ENCODE data around the gene SYTL2. TPM values are rescaled to one million over a fixed set of nuclear protein-coding genes. Genes with fewer than 3 reads are reported as not detected.

The SYTL2 gene
- total RNA-seq, 1 experiment from 2014 or later, result 57.1 TPM

DNA sequence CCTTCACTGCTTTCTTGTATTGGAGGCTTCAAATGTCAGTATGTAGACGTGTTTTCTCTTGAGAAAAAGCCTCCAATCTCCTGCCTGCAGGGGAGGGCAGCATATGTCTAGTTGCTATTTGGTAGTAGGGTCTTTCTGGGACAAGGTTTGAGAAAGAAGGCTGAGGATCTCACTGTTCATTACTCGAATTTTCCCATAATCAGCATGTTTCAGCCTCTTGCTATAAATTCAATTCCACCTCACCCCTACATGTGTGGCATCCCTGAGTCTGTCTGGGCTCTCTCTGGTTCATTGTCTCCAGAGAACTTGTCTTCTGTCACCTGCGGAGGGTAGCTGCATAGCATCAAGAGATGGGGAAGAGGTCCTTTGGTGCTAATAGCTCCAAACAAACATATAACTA lies 24.8 kb upstream of the SYTL2 start:
- Histone ChIP-seq H3K4me2 (ENCODE audit: low read length) (no peak overlapping the region), H3F3A (ENCODE audit: low read length, unreplicated experiment) (peaks cover 7% of the 10 kb centered on the region), H3K9me2 (replicated peaks; ENCODE audit: low read length) (no peaks in the 10 kb centered on the region), H4K20me1 (ENCODE audit: low read length) (no peaks in the 10 kb centered on the region), H3K9ac (ENCODE audit: low read length) (no peak overlapping the region), H3K36me3 (ENCODE audit: low read depth, low read length) (no peaks in the 10 kb centered on the region), H3K79me2 (ENCODE audit: low read length) (no peaks in the 10 kb centered on the region), H2AFZ (ENCODE audit: low read length) (no peak overlapping the region), H3K9me3 (ENCODE audit: low read length) (no peaks in the 10 kb centered on the region), H3K4me1 (ENCODE audit: insufficient read depth, low read length) (peaks cover 17% of the 10 kb centered on the region), H3K27ac (ENCODE audit: low read length) (no peak overlapping the region), H3K4me3 (ENCODE audit: low read length) (no peak overlapping the region), H3K27me3 (ENCODE audit: low read length) (no peaks in the 10 kb centered on the region)
- no peak for TF ChIP-seq EZH2phosphoT487 (IDR thresholded peaks at IDR 0.05; ENCODE audit: borderline replicate concordance, low read length)
- intact Hi-C loops (cut with micrococcal nuclease), result no loop called here
- CTCF ChIA-PET, result no interaction called here
- DNase-seq, result no peak
- no peak for ATAC-seq
- POLR2A ChIA-PET (ENCODE audit: unreplicated experiment), result no interaction called here
- BruUV-seq (replicated peaks), result no TSS peak

DNA sequence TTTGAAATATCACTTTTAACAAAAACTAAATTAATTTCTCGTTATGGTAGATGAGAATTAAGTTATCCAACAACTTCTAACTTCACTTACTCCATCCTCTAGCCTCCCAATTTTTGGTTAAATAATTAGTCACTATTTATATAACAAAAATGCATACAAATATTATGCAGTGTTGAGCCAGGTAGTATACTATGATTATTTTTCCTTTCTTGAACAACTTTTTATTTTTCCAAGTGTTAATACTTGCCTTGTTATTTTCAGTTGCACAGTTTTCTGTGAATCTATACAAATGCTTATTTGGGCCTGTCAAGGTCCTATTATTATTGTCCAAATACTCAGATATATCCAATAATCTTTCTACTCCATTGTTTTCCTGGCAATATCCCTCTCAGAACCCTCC lies 24.3 kb upstream of the SYTL2 start:
- POLR2A ChIA-PET (ENCODE audit: unreplicated experiment), result no interaction called here
- H4K20me1 ChIP-seq (ENCODE audit: low read length), result no peaks in the 10 kb centered on the region
- no peak overlapping the region for H3K4me3 ChIP-seq (ENCODE audit: low read length)
- BruUV-seq (replicated peaks), result no TSS peak
- H3K9ac ChIP-seq (ENCODE audit: low read length), result no peak overlapping the region
- ATAC-seq, result no peak
- no peak for DNase-seq
- no peaks in the 10 kb centered on the region for H3K9me2 ChIP-seq (replicated peaks; ENCODE audit: low read length)
- intact Hi-C loops (cut with micrococcal nuclease), result no loop called here
- no peaks in the 10 kb centered on the region for H3K36me3 ChIP-seq (ENCODE audit: low read depth, low read length)
- H3K79me2 ChIP-seq (ENCODE audit: low read length), result no peaks in the 10 kb centered on the region
- no peaks in the 10 kb centered on the region for H3K9me3 ChIP-seq (ENCODE audit: low read length)
- H3F3A ChIP-seq (ENCODE audit: low read length, unreplicated experiment), result peaks cover 9% of the 10 kb centered on the region
- no peaks in the 10 kb centered on the region for H3K27me3 ChIP-seq (ENCODE audit: low read length)
- H3K4me2 ChIP-seq (ENCODE audit: low read length), result no peak overlapping the region
- CTCF ChIA-PET, result no interaction called here
- TF ChIP-seq, protein P1, sequence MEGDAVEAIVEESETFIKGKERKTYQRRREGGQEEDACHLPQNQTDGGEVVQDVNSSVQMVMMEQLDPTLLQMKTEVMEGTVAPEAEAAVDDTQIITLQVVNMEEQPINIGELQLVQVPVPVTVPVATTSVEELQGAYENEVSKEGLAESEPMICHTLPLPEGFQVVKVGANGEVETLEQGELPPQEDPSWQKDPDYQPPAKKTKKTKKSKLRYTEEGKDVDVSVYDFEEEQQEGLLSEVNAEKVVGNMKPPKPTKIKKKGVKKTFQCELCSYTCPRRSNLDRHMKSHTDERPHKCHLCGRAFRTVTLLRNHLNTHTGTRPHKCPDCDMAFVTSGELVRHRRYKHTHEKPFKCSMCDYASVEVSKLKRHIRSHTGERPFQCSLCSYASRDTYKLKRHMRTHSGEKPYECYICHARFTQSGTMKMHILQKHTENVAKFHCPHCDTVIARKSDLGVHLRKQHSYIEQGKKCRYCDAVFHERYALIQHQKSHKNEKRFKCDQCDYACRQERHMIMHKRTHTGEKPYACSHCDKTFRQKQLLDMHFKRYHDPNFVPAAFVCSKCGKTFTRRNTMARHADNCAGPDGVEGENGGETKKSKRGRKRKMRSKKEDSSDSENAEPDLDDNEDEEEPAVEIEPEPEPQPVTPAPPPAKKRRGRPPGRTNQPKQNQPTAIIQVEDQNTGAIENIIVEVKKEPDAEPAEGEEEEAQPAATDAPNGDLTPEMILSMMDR (conservative IDR thresholded peaks at IDR 0.05; ENCODE audit: low read depth, low read length), result no peak
- no peak for TF ChIP-seq EZH2 (IDR thresholded peaks at IDR 0.05; ENCODE audit: low read length, unreplicated experiment)
- TF ChIP-seq EZH2phosphoT487 (IDR thresholded peaks at IDR 0.05; ENCODE audit: borderline replicate concordance, low read length), result no peak
- peaks cover 22% of the 10 kb centered on the region for H3K4me1 ChIP-seq (ENCODE audit: insufficient read depth, low read length)
- H3K27ac ChIP-seq (ENCODE audit: low read length), result no peak overlapping the region
- H2AFZ ChIP-seq (ENCODE audit: low read length), result no peak overlapping the region

DNA sequence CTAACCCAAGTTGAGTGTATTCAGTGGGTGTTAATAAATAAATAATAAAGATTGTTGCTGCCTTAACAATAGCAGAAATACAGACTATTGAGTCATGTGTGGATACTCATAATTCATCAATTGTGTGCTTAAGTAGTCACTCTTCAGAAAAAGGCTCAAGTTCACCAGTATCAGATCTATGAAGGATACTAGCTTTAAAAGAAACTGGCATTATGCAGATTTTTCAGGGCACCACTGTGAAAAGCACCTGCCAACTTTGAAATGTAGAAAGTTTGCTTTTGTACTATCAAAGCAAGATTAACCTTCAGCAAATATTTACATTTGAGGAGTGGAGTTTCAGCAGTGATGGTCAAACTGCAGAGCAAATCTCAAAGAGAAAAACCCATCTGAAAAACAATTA lies 20.1 kb upstream of the SYTL2 start:
- H3F3A ChIP-seq (ENCODE audit: low read length, unreplicated experiment), result peaks cover 25% of the 10 kb centered on the region
- peak; percentile 92 for DNase-seq
- peak overlapping the region; percentile 96 for H3K27ac ChIP-seq (ENCODE audit: low read length)
- peak overlapping the region; percentile 62 for H3K4me2 ChIP-seq (ENCODE audit: low read length)
- no TSS peak for BruUV-seq (replicated peaks)
- no peaks in the 10 kb centered on the region for H3K27me3 ChIP-seq (ENCODE audit: low read length)
- no peaks in the 10 kb centered on the region for H3K9me3 ChIP-seq (ENCODE audit: low read length)
- POLR2A ChIA-PET (ENCODE audit: unreplicated experiment), result interaction anchor here (0.6 kb wide), 1 partner anchor 22 kb away, joined by 3 read pairs; no protein-coding TSS in a partner anchor
- peak overlapping the region; percentile 49 for H3K9ac ChIP-seq (ENCODE audit: low read length)
- H4K20me1 ChIP-seq (ENCODE audit: low read length), result no peaks in the 10 kb centered on the region
- peak overlapping the region; percentile 4; the same call in 1 of the 2 replicates for H3K4me3 ChIP-seq (ENCODE audit: low read length)
- no peak overlapping the region for H2AFZ ChIP-seq (ENCODE audit: low read length)
- intact Hi-C loops (cut with micrococcal nuclease), result loop anchor here (2.0 kb wide), 1 partner anchor 14 kb away; no protein-coding TSS in a partner anchor
- TF ChIP-seq EZH2phosphoT487 (IDR thresholded peaks at IDR 0.05; ENCODE audit: borderline replicate concordance, low read length) (no peak), EZH2 (IDR thresholded peaks at IDR 0.05; ENCODE audit: low read length, unreplicated experiment) (no peak)
- TF ChIP-seq, protein P1 (conservative IDR thresholded peaks at IDR 0.05; ENCODE audit: low read depth, low read length), result no peak
- H3K79me2 ChIP-seq (ENCODE audit: low read length), result no peaks in the 10 kb centered on the region
- CTCF ChIA-PET, result interaction anchor here (0.6 kb wide), 1 partner anchor 17 kb away, joined by 4 read pairs; no protein-coding TSS in a partner anchor
- ATAC-seq, result peak; percentile 51
- H3K36me3 ChIP-seq (ENCODE audit: low read depth, low read length), result no peaks in the 10 kb centered on the region
- H3K4me1 ChIP-seq (ENCODE audit: insufficient read depth, low read length), result peaks cover 60% of the 10 kb centered on the region
- no peaks in the 10 kb centered on the region for H3K9me2 ChIP-seq (replicated peaks; ENCODE audit: low read length)

Measured in PC-3 (cell line).